Activated CD4-positive, alpha-beta T cell treated with anti-CD3 and anti-CD28 coated beads, Interleukin-2, Interleukin-6, amounts not matched to agents 100 ng/mL and 50 ng/mL, durations not matched to agents 16 hours and 8 hours (primary cell): ENCODE measurements around the gene TNFRSF4.

Experiments
- DNase-seq: peaks from one replicate; pipeline ENCODE4 v3.0.0-alpha.2; 2020

Gene TNFRSF4

GRCh38 chr1:1216770-1217620 lies 3.0 kb upstream of the TNFRSF4 start:
- peak; percentile 79 for DNase-seq

DNA sequence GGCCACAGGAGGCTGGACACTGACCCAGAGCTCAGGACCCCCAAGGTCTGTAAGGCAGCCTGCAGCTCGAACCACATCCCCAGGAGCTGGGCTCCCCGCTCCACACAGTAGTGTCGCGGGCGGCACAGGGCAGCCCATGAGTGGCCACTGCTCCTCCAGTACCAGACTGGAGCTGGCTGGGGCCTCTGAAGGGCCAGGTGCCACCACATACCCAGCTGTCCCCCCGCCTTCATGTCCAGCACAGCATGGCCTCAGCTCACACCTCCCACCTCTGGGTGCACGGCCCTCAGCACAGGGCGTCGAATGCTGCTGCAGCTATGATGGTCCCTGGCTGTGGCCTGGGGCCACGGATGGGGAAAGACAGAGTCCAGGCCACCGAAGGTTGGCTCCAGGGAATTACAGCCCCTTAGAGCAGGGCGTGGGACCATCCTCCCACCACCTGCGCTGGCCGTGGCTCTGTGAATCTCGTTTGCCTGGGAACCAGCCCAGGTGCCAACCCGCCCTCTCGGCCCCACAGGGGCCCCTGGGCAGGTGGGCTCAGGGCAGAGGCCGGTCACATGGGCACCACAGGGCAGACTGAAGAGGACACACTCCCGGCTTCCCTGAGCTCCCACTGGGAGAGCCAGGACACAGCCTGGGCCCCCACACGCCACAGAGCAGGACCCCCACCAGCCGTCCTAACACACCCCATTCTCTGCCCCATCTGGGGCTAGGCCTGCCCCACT lies 2.1 kb upstream of the TNFRSF4 start:
- no peak for DNase-seq

- DNase-seq = peak; percentile 38
These were observed 1.2 kb upstream of the TNFRSF4 start for GRCh38 chr1:1215080-1215676.

- DNase-seq = peak; percentile 68
These were observed 1.1 kb downstream of the TNFRSF4 start for GRCh38 chr1:1212780-1213344.

GRCh38 chr1:1211541-1212441 lies 2.2 kb downstream of the TNFRSF4 start:
- no peak for DNase-seq

DNA sequence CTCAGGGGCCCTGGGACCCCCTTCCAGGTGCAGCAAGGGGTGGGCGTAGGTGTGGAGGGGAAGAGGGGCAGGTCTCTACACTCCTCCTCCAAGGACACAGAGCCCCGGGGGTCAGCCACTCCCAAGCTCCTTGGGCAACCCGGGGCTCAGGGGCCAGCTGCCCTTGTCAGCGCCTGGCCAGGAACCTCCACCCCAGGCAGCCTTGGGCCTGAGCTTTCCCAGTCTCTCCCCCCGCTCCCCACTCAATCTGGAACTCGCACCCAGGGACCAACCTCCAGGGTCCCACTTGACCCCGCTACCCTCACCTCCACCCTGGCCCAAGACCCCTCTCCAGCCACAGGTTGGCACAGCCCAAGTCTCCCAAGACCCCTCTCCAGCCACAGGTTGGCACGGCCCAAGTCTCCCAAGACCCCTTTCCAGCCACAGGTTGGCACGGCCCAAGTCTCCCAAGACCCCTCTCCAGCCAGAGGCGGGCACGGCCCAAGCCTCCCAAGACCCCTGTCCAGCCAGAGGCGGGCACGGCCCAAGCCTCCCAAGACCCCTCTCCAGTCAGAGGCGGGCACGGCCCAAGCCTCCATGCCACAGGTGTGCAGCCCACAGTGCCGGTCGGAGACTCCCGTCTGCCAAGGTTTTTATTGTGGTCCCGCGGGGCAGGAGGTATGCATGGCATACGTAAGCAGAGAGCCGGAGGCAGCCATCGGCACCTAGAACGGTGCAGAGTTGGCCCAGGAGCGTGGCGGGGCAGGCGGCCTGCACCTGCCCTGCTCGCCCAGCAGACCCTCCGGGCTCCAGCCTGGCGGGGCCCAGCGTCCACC lies 3.0 kb downstream of the TNFRSF4 start:
- DNase-seq = no peak

- peak; percentile 39 for DNase-seq
These were observed 5.1 kb downstream of the TNFRSF4 start for GRCh38 chr1:1208713-1209433.

GRCh38 chr1:1207571-1207892 lies 6.4 kb downstream of the TNFRSF4 start:
- no peak for DNase-seq

- DNase-seq = no peak
These were observed 6.9 kb downstream of the TNFRSF4 start for GRCh38 chr1:1206966-1207531.

DNA sequence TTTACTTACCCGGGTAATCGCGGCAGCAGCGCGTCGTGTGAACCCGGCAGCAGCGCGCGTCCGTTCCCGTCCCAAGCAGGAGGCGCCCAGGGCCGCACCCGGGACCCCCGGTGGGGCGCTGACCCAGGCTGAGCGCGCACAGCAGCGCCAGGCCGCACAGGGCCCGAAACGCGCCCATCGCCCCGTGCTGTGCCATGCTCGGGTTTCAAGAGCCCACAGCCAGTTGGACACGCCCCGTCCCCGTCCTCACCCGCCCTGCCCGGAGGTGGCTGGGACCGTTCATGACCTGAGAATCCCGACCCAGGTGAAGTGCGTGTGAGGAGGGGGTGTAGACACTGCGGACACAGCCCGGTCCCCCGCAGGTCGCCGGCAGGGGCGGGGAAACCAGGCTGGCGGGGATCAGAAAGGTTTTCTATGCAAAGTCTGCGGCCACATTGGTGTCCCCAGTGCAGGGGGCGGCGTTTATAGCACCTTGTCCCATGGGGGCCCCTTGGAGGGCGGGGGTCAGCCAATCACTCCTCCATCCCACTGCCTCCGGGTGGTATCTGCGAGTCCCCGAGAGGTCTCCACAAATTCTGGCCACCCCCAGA lies 7.5 kb downstream of the TNFRSF4 start, which contains the start of gene TNFRSF18:
Gene TNFRSF18 (minus strand): TSS at position 217 of the 590 bp plus-strand sequence. CDS start 21 bp downstream, at position 196.
- DNase-seq = peak; percentile 49

DNA sequence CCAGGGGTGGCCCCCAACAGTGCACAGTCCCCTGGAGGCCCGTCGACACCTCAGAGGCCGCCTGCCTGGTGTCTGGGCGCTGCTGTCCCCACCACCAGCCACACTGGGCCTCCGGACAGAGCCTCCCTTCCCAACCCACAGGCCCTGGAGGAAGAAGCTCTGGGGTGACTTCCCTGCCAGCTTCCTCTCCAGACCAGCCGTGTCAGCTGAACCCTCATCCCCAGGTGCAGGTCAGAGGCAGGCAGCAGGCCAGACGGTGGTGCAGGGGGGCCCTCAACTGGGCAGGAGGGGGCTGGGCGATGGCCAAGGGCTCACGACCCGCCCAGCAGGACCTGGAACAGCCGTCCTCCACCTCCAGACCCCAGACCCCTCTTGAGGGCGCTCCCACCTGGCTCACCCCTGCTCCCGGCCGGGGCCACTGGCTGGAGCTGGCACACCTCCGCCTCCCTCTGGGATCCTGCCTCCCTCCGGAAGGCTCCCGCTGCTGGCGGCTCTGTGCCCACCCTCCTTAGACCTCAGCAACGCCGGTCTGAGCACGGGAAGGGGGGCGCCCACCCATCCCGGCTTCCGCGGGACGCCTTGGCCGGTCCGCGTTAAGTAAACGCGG lies 8.1 kb downstream of the TNFRSF4 start:
- DNase-seq = no peak

- DNase-seq = no peak
These were observed 8.8 kb downstream of the TNFRSF4 start for GRCh38 chr1:1204998-1205768.

DNA sequence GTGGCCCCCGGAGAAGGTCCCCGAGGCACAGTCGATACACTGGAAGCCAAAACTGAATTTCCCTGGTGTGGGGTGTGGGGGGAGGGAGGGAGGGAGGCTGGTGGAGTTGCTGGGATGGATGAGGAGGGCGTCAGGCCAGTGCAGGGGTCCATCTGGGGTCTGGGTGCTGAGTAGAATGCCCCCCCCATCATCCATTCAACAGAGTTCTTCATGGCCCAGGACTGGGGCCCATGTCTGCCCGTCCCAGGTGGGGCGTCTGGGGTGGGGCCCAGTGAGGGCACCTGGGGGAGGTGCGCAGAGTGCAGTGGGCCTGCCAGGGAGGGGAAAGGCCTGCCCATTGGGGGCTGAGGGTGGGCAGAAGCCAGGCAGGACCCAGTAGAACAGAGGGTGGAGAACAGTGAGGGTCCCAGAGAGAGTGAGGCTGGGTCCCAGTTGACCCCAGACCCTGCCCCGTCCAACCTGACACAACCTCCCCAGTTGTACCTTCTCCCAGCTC lies 9.5 kb downstream of the TNFRSF4 start:
- DNase-seq = no peak

GRCh38 chr1:1203561-1204424 lies 10.2 kb downstream of the TNFRSF4 start:
- no peak for DNase-seq

DNA sequence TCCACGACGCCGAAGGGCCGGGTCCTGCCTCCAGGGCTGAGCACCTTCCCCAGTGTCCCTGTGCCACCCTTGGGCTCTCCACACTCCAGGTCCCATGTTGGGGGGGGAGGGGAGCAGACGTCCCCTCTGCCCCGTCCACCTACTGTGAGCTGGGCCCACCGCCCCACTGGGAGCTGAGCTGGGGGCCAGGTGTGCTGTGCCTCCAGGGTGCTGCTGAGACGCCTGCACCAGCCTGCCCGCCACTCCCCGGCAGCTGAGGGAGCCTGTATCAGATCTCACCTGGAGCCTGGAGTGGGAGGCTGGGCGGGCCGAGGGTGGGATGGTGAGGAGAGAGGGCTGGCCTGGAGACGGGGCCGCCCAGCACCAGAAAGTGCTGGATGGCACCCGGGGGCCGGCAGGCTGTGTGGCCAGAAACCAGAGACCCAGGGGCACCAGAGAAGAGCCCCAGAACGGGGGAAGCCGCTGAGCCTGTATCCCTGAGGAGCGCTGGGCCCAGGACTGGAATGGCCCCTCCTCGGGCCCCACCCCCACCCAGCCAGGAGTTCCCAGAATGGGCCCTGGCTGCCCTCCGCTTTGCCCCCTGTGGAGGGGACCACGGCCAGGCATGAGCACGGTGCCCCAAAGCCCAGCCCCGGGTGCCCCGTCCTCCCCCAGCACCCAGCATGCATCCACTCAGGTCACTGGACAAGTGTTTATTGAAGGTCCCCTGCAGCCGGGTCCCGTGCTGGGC lies 11.0 kb downstream of the TNFRSF4 start:
- no peak for DNase-seq

DNA sequence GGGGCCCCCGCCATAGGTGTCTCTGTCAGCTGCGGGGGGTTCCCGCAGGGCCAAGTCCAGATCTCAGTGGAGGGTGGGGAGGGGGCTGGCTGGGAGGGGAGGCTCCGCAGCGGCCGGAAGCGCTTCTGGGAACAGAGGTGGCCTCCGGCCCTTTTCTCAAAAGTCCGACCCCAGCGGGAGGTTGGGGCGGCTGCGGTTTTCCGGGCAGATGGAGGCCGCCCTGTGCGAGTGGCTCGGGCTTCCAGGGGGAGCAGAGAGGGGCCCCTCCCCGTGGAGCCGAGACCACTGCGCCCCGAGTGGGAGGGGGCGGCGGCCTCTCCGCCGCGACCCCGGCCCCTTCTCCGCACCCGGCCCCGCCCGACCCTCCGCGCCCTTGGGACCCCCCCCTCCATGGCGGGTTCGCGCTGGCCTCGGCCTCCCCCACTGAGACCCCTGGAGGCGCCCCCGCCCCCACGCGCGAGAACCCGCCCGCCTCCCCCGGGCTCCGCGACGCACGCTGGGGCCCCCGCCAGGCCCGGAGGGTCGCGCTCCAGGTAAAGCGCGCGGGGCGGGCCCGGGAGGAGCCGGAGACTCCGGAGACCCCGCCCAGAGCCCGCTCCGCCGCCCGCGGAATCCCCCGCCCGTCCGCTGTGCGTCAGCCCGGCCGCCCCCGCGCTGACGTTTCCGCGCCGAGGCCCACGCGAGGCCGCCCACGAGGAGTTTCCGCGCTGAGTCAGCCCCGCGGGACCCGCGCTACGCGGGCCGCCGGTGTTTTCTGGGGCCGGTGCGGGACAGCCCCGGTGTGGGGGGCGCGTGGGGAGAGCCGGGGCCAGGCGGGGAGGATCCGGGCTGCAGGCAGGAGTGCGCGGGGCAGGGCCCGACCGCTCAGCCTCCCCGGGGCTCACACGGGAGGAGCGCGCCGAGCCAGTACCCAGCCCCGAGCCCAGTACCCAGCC lies 12.8 kb downstream of the TNFRSF4 start:
- DNase-seq = peak; percentile 70
